MCF 10A (cell line): ENCODE measurements around the gene KCNMB2. TPM values are rescaled to one million over a fixed set of nuclear protein-coding genes. Genes with fewer than 3 reads are reported as not detected.
A peak's percentile ranks its signal among the peaks of the same experiment; 100 is the strongest.

Experiments
- BruUV-seq: library from RNA; stranded (reverse); fragments of 400-500 nt; replicated peaks from 2 replicates; lab custom pipeline; 2021; lab: Mats Ljungman, UMichigan
- CTCF ChIA-PET: fragments of 300-600 bp; sonication (Branson Sonifier 250); formaldehyde crosslinking; extraction: SDS; loops from one replicate; lab custom pipeline; 2021; ENCODE audit warnings: antibody characterized with exemption, inconsistent platforms; lab: Yijun Ruan, JAX
- POLR2A ChIA-PET: fragments of 300-600, 350-650 bp; sonication (Branson Sonifier 250); formaldehyde crosslinking; extraction: SDS; loops from one replicate; lab custom pipeline; 2020; ENCODE audit warnings: antibody characterized with exemption, inconsistent platforms; lab: Yijun Ruan, JAX
- DNase-seq: peaks from one replicate; pipeline ENCODE4 v3.0.0-alpha.2; 2018; ENCODE audit not compliant: unreplicated experiment
- H3K27ac Mint-ChIP-seq: one replicate; pipeline ENCODE4 v1.8.0; 2022; ENCODE audit warnings: mild to moderate bottlenecking, low read depth, mixed read lengths; ENCODE audit not compliant: unreplicated experiment
- H3K27me3 Mint-ChIP-seq: one replicate; pipeline ENCODE4 v1.8.0; 2022; ENCODE audit warnings: mixed read lengths; ENCODE audit not compliant: insufficient read depth, unreplicated experiment
- H3K36me3 Mint-ChIP-seq: one replicate; pipeline ENCODE4 v1.8.0; 2022; ENCODE audit warnings: mild to moderate bottlenecking, moderate library complexity, mixed read lengths; ENCODE audit not compliant: insufficient read depth, unreplicated experiment
- H3K4me1 Mint-ChIP-seq: one replicate; pipeline ENCODE4 v1.8.0; 2022; ENCODE audit warnings: mixed read lengths; ENCODE audit not compliant: insufficient read depth, unreplicated experiment
- H3K4me3 Mint-ChIP-seq: one replicate; pipeline ENCODE4 v1.8.0; 2022; ENCODE audit warnings: mild to moderate bottlenecking, moderate library complexity, mixed read lengths; ENCODE audit not compliant: unreplicated experiment
- H3K9me3 Mint-ChIP-seq: one replicate; pipeline ENCODE4 v1.8.0; 2022; ENCODE audit warnings: mixed read lengths; ENCODE audit not compliant: unreplicated experiment
- intact Hi-C: fragments of 100-400 bp; cut with micrococcal nuclease; formaldehyde crosslinking; loops from 2 replicates; pipeline ENCODE4 v1.14.1; 2022
- total RNA-seq: library from RNA; stranded (reverse); gene quantifications from 2 replicates; pipeline ENCODE4 v1.2.3, GENCODE V29; 2022
- TF ChIP-seq, protein P1 (sequence below): fragments of 200-600 bp; IDR thresholded peaks from one replicate; pipeline ENCODE4 v1.8.0; 2022; ENCODE audit warnings: antibody characterized with exemption, mild to moderate bottlenecking; ENCODE audit not compliant: unreplicated experiment

KCNMB2 gene
- total RNA-seq, 1 experiment from 2014 or later = not detected

DNA sequence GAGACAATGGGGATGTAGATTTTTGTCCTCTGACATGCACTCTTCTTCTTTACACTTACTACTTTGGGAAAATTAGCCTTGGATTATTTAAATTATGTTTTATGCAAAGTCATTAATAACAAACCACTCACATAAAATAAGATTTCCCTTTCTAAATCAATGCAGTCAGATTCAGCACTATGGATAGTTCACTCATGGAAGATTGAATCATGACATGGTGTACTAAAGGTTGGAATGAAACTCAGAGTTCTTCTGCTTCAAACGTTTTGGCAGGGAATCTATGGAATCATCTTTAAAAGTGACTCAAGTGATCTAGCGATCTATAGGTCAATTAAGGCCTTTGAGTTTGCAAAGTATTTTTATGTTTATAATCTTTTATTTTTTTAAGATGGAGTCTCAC is 154.3 kb downstream of the KCNMB2 start:
- ChIA-PET POLR2A (interaction anchor here (1.3 kb wide), 1 partner anchor 15 kb away, joined by 4 read pairs; no protein-coding TSS in a partner anchor), CTCF (no interaction called here)
- TF ChIP-seq, protein P1, sequence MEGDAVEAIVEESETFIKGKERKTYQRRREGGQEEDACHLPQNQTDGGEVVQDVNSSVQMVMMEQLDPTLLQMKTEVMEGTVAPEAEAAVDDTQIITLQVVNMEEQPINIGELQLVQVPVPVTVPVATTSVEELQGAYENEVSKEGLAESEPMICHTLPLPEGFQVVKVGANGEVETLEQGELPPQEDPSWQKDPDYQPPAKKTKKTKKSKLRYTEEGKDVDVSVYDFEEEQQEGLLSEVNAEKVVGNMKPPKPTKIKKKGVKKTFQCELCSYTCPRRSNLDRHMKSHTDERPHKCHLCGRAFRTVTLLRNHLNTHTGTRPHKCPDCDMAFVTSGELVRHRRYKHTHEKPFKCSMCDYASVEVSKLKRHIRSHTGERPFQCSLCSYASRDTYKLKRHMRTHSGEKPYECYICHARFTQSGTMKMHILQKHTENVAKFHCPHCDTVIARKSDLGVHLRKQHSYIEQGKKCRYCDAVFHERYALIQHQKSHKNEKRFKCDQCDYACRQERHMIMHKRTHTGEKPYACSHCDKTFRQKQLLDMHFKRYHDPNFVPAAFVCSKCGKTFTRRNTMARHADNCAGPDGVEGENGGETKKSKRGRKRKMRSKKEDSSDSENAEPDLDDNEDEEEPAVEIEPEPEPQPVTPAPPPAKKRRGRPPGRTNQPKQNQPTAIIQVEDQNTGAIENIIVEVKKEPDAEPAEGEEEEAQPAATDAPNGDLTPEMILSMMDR = no peak
- Mint-ChIP-seq H3K27ac (no peak overlapping the region), H3K4me1 (no peaks in the 10 kb centered on the region), H3K9me3 (peaks cover 4% of the 10 kb centered on the region), H3K4me3 (no peak overlapping the region), H3K36me3 (no peaks in the 10 kb centered on the region), H3K27me3 (no peaks in the 10 kb centered on the region)
- intact Hi-C loops = no loop called here
- peak; percentile 20 for DNase-seq
- no TSS peak for BruUV-seq

DNA sequence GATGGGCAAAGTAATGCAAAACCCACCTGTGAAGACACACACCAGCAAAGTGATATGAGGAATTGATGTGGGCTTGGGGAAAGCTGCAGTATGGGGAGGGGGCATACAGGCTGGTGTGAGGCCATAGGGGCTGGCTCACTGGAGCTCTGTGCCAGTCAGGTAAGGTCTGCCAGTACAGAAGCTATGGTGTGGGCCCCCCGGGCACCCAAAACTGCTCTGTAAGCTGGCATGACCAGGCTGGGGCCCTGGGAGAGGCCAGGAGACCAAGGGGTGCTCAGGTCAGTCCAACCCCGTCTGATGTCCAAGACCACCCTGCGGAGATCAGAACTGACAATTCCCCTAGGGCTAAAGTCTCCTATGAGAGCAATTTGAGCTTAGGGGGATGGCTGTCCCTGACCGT is 163.1 kb downstream of the KCNMB2 start:
- Mint-ChIP-seq H3K4me1 (peaks cover 18% of the 10 kb centered on the region), H3K36me3 (no peaks in the 10 kb centered on the region), H3K4me3 (no peak overlapping the region), H3K27me3 (no peaks in the 10 kb centered on the region), H3K27ac (no peak overlapping the region), H3K9me3 (peaks cover 16% of the 10 kb centered on the region)
- intact Hi-C loops = no loop called here
- ChIA-PET POLR2A (interaction anchor here (0.7 kb wide), 1 partner anchor 11 kb away, joined by 4 read pairs; no protein-coding TSS in a partner anchor), CTCF (no interaction called here)
- BruUV-seq = no TSS peak
- no peak for DNase-seq
- TF ChIP-seq, protein P1 = no peak

DNA sequence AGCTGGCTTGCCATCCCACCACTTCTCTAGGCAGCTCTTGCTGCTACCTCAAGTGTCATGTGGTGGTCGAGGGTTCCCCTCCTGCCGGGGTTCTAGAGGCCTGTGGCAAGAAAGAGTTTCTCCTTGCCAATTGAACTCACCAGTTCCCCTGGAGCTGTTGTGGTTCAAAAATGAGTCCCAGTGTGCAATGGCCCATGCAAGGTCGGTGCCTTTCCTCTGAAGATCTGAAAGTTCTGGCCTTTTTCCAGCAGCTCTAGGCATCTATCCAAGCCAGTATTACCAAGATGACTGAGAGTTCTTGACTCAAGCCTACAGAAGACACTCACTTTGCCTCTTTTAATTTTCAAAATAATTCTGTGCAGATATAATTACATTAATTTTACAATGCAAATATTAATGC is 163.6 kb downstream of the KCNMB2 start:
- no peaks in the 10 kb centered on the region for H3K36me3 Mint-ChIP-seq
- ChIA-PET CTCF (interaction anchor here (0.6 kb wide), 1 partner anchor 265 kb away, joined by 3 read pairs; no protein-coding TSS in a partner anchor), POLR2A (interaction anchor here (0.7 kb wide), 1 partner anchor 11 kb away, joined by 4 read pairs; no protein-coding TSS in a partner anchor)
- TF ChIP-seq, protein P1 = no peak
- DNase-seq = peak; percentile 64
- intact Hi-C loops = loop anchor here (10.0 kb wide), 1 partner anchor 75 kb away; no protein-coding TSS in a partner anchor
- H3K4me1 Mint-ChIP-seq = peaks cover 21% of the 10 kb centered on the region
- peaks cover 16% of the 10 kb centered on the region for H3K9me3 Mint-ChIP-seq
- H3K27ac Mint-ChIP-seq = no peak overlapping the region
- no TSS peak for BruUV-seq
- no peak overlapping the region for H3K4me3 Mint-ChIP-seq
- no peaks in the 10 kb centered on the region for H3K27me3 Mint-ChIP-seq

DNA sequence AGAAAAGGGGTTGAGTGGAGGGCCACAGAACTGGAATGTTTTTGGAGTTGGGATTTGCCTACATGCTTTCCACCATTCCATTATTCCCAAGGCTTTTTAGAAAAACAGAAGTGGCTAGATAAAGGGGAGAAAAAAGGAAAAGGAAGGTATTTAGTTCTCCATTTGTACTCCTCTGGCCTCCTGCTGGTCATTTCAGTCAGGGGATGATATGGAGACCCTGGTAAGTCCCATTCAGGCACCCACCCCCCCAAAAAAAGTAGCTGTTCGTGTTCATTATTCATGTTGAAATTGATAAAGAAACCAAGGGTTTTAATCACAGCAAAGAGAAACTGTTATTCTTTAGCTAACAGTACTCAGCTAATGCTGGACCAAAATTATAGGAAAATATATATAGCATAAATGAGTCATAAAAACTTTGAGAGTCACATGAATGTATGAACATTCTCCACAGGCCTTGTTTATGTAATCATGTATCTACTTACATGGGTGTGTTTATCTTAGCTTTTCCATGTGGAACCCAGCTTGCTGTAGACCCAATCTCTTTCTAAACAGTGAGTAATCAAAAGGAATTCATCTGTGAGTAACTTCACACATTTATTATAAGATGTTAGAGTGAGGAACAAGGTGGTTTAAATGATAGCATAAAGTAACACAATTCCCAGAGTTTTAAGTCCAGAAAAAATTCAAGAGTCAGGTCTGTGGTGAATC is 167.2 kb downstream of the KCNMB2 start:
- H3K4me3 Mint-ChIP-seq = peak overlapping the region; percentile 9
- peaks cover 40% of the 10 kb centered on the region for H3K4me1 Mint-ChIP-seq
- peak; percentile 82 for DNase-seq
- no peaks in the 10 kb centered on the region for H3K27me3 Mint-ChIP-seq
- POLR2A ChIA-PET = interaction anchor here (1.1 kb wide), 1 partner anchor 31 kb away, joined by 3 read pairs; no protein-coding TSS in a partner anchor
- BruUV-seq = no TSS peak
- H3K36me3 Mint-ChIP-seq = no peaks in the 10 kb centered on the region
- TF ChIP-seq, protein P1 = peak; percentile 31
- peaks cover 1% of the 10 kb centered on the region for H3K9me3 Mint-ChIP-seq
- CTCF ChIA-PET = interaction anchor here (0.6 to 1.9 kb wide), 3 partner anchors 12 to 134 kb away, joined by 3 to 4 read pairs (median 3); no protein-coding TSS in a partner anchor
- intact Hi-C loops = loop anchor here (10.0 kb wide), 1 partner anchor 71 kb away; no protein-coding TSS in a partner anchor
- peak overlapping the region; percentile 32 for H3K27ac Mint-ChIP-seq
